H1 (cell line): Measurements from ENCODE around the gene ARHGEF7. TPM values are rescaled to one million over a fixed set of nuclear protein-coding genes. Genes with fewer than 3 reads are reported as not detected.
A peak's percentile ranks its signal among the peaks of the same experiment; 100 is the strongest.

Source experiments
- CTCF ChIA-PET: fragments of 300-600 bp; sonication (Branson Sonifier 250); formaldehyde crosslinking; loops from one replicate; lab custom pipeline; 2021; ENCODE audit not compliant: partially characterized antibody; lab: Charles Lee
- POLR2A ChIA-PET: fragments of 300-600 bp; sonication (Branson Sonifier 250); formaldehyde crosslinking; loops from one replicate; lab custom pipeline; 2021; ENCODE audit warnings: inconsistent platforms; ENCODE audit not compliant: partially characterized antibody; lab: Charles Lee
- DNase-seq, 2 experiments: peaks; one replicate each; pipeline versions ENCODE4 v3.0.0 to v3.0.0-alpha.2; 2010 to 2022; ENCODE audit warnings: low spot score in 2 of 2, low read depth in 1 of 2, mixed read lengths in 1 of 2
- FAIRE-seq: peaks from 2 replicates; lab custom pipeline; 2011; peaks lifted over from hg19 to GRCh38; lab: Jason Lieb, UNC
- H2AFZ ChIP-seq: 2 replicates; pipeline ENCODE4 v1.8.1; 2012; ENCODE audit warnings: low read length, inconsistent platforms
- H2AK5ac ChIP-seq: 2 replicates; pipeline ENCODE4 v1.6.1; 2013; ENCODE audit warnings: low read depth, low read length
- H2BK120ac ChIP-seq: replicated peaks from 2 replicates; pipeline ENCODE3; 2013; ENCODE audit warnings: low read depth, low read length, inconsistent platforms
- H2BK12ac ChIP-seq: 2 replicates; pipeline ENCODE4 v1.6.1; 2013; ENCODE audit warnings: low read depth, low read length
- H2BK15ac ChIP-seq: 2 replicates; pipeline ENCODE4 v1.6.1; 2013; ENCODE audit warnings: low read length
- H2BK20ac ChIP-seq: 2 replicates; pipeline ENCODE4 v1.6.1; 2013; ENCODE audit warnings: low read length
- H2BK5ac ChIP-seq: 2 replicates; pipeline ENCODE4 v1.6.1; 2013; ENCODE audit warnings: low read depth, low read length
- H3K14ac ChIP-seq: 2 replicates; pipeline ENCODE4 v1.6.1; 2013; ENCODE audit warnings: inconsistent platforms; ENCODE audit not compliant: insufficient read length
- H3K18ac ChIP-seq: 2 replicates; pipeline ENCODE4 v1.6.1; 2013; ENCODE audit warnings: low read length; ENCODE audit errors: extremely low read depth
- H3K23ac ChIP-seq: 2 replicates; pipeline ENCODE4 v1.6.1; 2013; ENCODE audit warnings: inconsistent platforms; ENCODE audit not compliant: insufficient read length
- H3K23me2 ChIP-seq: 2 replicates; pipeline ENCODE4 v1.6.1; 2013; ENCODE audit warnings: low read depth, low read length
- H3K27ac ChIP-seq: 2 replicates; pipeline ENCODE4 v1.6.1; 2011; ENCODE audit warnings: low read depth, low read length, inconsistent platforms
- H3K27me3 ChIP-seq, 4 experiments: replicated peaks in 1 of 4; 1 replicate in 1 of 4; 2 replicates in 3 of 4; pipeline versions ENCODE4 v1.6.1 to v1.8.1; 2011 to 2013; ENCODE audit warnings: low read length in 3 of 4, mild to moderate bottlenecking in 3 of 4, inconsistent platforms in 2 of 4, mixed read lengths in 2 of 4, moderate library complexity in 1 of 4; ENCODE audit not compliant: control insufficient read depth in 3 of 4, insufficient read depth in 3 of 4; ENCODE audit errors: extremely low read depth in 1 of 4
- H3K36me3 ChIP-seq, 4 experiments: 2 replicates each; pipeline versions ENCODE4 v1.6.1 to v1.8.1; 2011 to 2013; ENCODE audit warnings: mild to moderate bottlenecking in 4 of 4, low read length in 3 of 4, moderate library complexity in 2 of 4, control low read depth in 1 of 4, inconsistent platforms in 1 of 4; ENCODE audit not compliant: insufficient read depth in 4 of 4, control insufficient read depth in 2 of 4
- H3K4ac ChIP-seq: replicated peaks from 2 replicates; pipeline ENCODE3; 2013; ENCODE audit warnings: low read length, low read depth, mixed read lengths, inconsistent platforms; ENCODE audit not compliant: insufficient read length
- H3K4me1 ChIP-seq, 4 experiments: replicated peaks in 1 of 4; 1 replicate in 1 of 4; 2 replicates in 3 of 4; pipeline versions ENCODE4 v1.6.1 to v1.8.1; 2011 to 2013; ENCODE audit warnings: low read length in 3 of 4, inconsistent platforms in 2 of 4, mixed read lengths in 1 of 4; ENCODE audit not compliant: insufficient read depth in 4 of 4, control insufficient read depth in 3 of 4
- H3K4me2 ChIP-seq, 2 experiments: 2 replicates each; pipeline versions ENCODE4 v1.6.1 to v1.8.1; 2011 to 2013; ENCODE audit warnings: low read depth in 2 of 2, low read length in 2 of 2, control low read depth in 1 of 2, inconsistent platforms in 1 of 2, mild to moderate bottlenecking in 1 of 2; ENCODE audit not compliant: insufficient read depth in 1 of 2
- H3K4me3 ChIP-seq, 4 experiments: fragments of 200-600, 300-600 bp in 1 of 4; sonication (generic), shearing (Covaris generic), sonication (Bioruptor Twin) in 1 of 4; 2 replicates each; pipeline versions ENCODE4 v1.5.1 to v1.8.1; 2011 to 2016; ENCODE audit warnings: low read length in 4 of 4, low read depth in 3 of 4, control low read depth in 2 of 4, inconsistent platforms in 2 of 4, mild to moderate bottlenecking in 2 of 4, mixed read lengths in 1 of 4, moderate library complexity in 1 of 4; ENCODE audit not compliant: insufficient read depth in 2 of 4; ENCODE audit errors: extremely low read depth in 1 of 4
- H3K56ac ChIP-seq: replicated peaks from 2 replicates; pipeline ENCODE3; 2013; ENCODE audit warnings: low read depth, mild to moderate bottlenecking, mixed read lengths, low read length, inconsistent platforms; ENCODE audit not compliant: insufficient read length
- H3K79me1 ChIP-seq: 2 replicates; pipeline ENCODE4 v1.6.1; 2013; ENCODE audit warnings: low read depth, low read length, control low read depth
- H3K79me2 ChIP-seq, 2 experiments: 2 replicates each; pipeline versions ENCODE4 v1.6.1 to v1.8.1; 2012 to 2013; ENCODE audit warnings: low read length in 2 of 2, mild to moderate bottlenecking in 2 of 2, inconsistent platforms in 1 of 2; ENCODE audit not compliant: insufficient read depth in 2 of 2, control insufficient read depth in 1 of 2
- H3K9ac ChIP-seq, 4 experiments: replicated peaks in 1 of 4; 1 replicate in 1 of 4; 2 replicates in 3 of 4; pipeline versions ENCODE4 v1.6.1 to v1.8.1; 2011 to 2013; ENCODE audit warnings: low read depth in 3 of 4, low read length in 3 of 4, control low read depth in 2 of 4, mild to moderate bottlenecking in 2 of 4, moderate library complexity in 2 of 4, inconsistent platforms in 1 of 4; ENCODE audit errors: extremely low read depth in 1 of 4
- H3K9me3 ChIP-seq, 2 experiments: 2 replicates each; pipeline versions ENCODE4 v1.6.1 to v1.8.1; 2012 to 2013; ENCODE audit warnings: mild to moderate bottlenecking in 2 of 2, moderate library complexity in 2 of 2, control low read depth in 1 of 2, inconsistent platforms in 1 of 2, low read depth in 1 of 2, low read length in 1 of 2, mixed read lengths in 1 of 2; ENCODE audit not compliant: insufficient read depth in 2 of 2
- H4K20me1 ChIP-seq, 2 experiments: replicated peaks in 1 of 2; 2 replicates each; pipeline versions ENCODE3 to v1.8.1; 2011 to 2013; ENCODE audit warnings: inconsistent platforms in 2 of 2, low read length in 2 of 2, mild to moderate bottlenecking in 1 of 2; ENCODE audit not compliant: insufficient read depth in 2 of 2, control insufficient read depth in 1 of 2
- H4K5ac ChIP-seq: 2 replicates; pipeline ENCODE4 v1.6.1; 2013; ENCODE audit warnings: low read length, low read depth, mixed read lengths, inconsistent platforms; ENCODE audit not compliant: insufficient read length
- H4K8ac ChIP-seq: 2 replicates; pipeline ENCODE4 v1.8.0; 2013; ENCODE audit warnings: mild to moderate bottlenecking, moderate library complexity, low read length, inconsistent platforms; ENCODE audit not compliant: insufficient read depth; ENCODE audit errors: extremely low read depth
- H4K91ac ChIP-seq: replicated peaks from 2 replicates; pipeline ENCODE3; 2013; ENCODE audit warnings: low read length, mixed read lengths, inconsistent platforms; ENCODE audit not compliant: insufficient read length
- CREB1 ChIP-seq: IDR thresholded peaks from 2 replicates; pipeline ENCODE4 v1.6.1; 2012; ENCODE audit warnings: inconsistent platforms
- KDM1A ChIP-seq: fragments of 200-600, 300-600 bp; sonication (generic); IDR thresholded peaks from 2 replicates; pipeline ENCODE4 v1.7.1; 2016; ENCODE audit warnings: mild to moderate bottlenecking, low read length, borderline replicate concordance
- RAD21 ChIP-seq, 2 experiments: IDR thresholded peaks in 1 of 2; conservative IDR thresholded peaks in 1 of 2; 2 replicates each; pipeline ENCODE4 v1.6.1; 2011; ENCODE audit warnings: low read depth in 2 of 2, low read length in 2 of 2, improper control_type of control experiment in 1 of 2, inconsistent platforms in 1 of 2, mild to moderate bottlenecking in 1 of 2, moderate library complexity in 1 of 2
- WGBS, 2 experiments: shearing (Covaris generic) in 1 of 2; methylation state at CpG; one replicate each; pipeline versions ENCODE4 v1.1.6 to v1.1.7; 2013 to 2015; ENCODE audit warnings: low lambda C conversion rate in 2 of 2, mixed read lengths in 2 of 2, inconsistent platforms in 1 of 2, low coverage in 1 of 2, missing lambda C conversion rate in 1 of 2; ENCODE audit not compliant: insufficient replicate concordance in 2 of 2, insufficient coverage in 1 of 2, insufficient read length in 1 of 2; ENCODE audit errors: extremely low coverage in 1 of 2, missing lambda C conversion rate in 1 of 2; 5-methylcytosine and 5-hydroxymethylcytosine counted together
- polyA plus RNA-seq, 7 experiments: library from polyadenylated mRNA; depleted of rRNA in 3 of 7; stranded (reverse) in 5 of 7; unstranded in 2 of 7; fragments of >200 nt in 5 of 7; fragments of 200-250 nt in 2 of 7; gene quantifications; 1 replicate in 5 of 7; 2 replicates in 1 of 7; 4 replicates in 1 of 7; pipeline versions ENCODE4 v1.2.1 to v1.2.3, GENCODE V29; 2011 to 2013; ENCODE audit warnings: missing spikeins in 2 of 7, mixed read lengths in 2 of 7
- total RNA-seq: library from RNA; stranded (reverse); fragmentation: NEBNext Ultra II Directional; extraction: Animal tissue kit (Norgen Biotek cat#: 25700); gene quantifications from 2 replicates; pipeline ENCODE4 v1.2.1, GENCODE V29; 2021
- TF ChIP-seq, protein P1 (sequence below), 3 experiments: IDR thresholded peaks; 1 replicate in 2 of 3; 2 replicates in 1 of 3; pipeline versions ENCODE4 v1.5.1 to v1.6.1; 2011; ENCODE audit warnings: low read length in 3 of 3, mild to moderate bottlenecking in 3 of 3, inconsistent platforms in 2 of 3, low read depth in 1 of 3, moderate library complexity in 1 of 3; ENCODE audit not compliant: insufficient read depth in 1 of 3; ENCODE audit errors: control extremely low read depth in 1 of 3

ARHGEF7 gene
- total and polyA plus RNA-seq, 2 of the 8 experiments (the other 6 are each of a cell fraction or from before 2014, with no cell fraction given): 26.2 to 56.5 TPM

- H3K4me3 ChIP-seq: no peak within 1 kb of the TSS
- no peak within 1 kb of the TSS for H3K27ac ChIP-seq
- no peak within 1 kb of the TSS for H3K56ac ChIP-seq
- H2BK15ac ChIP-seq: no peak within 1 kb of the TSS
- H2AFZ ChIP-seq: no peak within 1 kb of the TSS
- no peaks in the 10 kb centered on the region for H3K36me3 ChIP-seq
- ChIA-PET POLR2A (no interaction called here), CTCF (interaction anchor here (1.8 to 3.0 kb wide), 2 partner anchors 10 to 24 kb away, joined by 3 to 6 read pairs; no protein-coding TSS in a partner anchor)
- no peak within 1 kb of the TSS for H2BK20ac ChIP-seq
- H3K79me2 ChIP-seq: no peaks in the 10 kb centered on the region
- TF ChIP-seq KDM1A (no peak), RAD21 (IDR thresholded peaks at IDR 0.05 in 1 of 2, conservative IDR thresholded peaks at IDR 0.05 in 1 of 2; ENCODE audit: low read depth in 2 of 2, low read length in 2 of 2) (peak in 1 of 2 experiments; percentile 10; a peak in 1 of 4 replicates), CREB1 (peak; percentile 38; the same call in 1 of the 2 replicates)
- TF ChIP-seq, protein P1, sequence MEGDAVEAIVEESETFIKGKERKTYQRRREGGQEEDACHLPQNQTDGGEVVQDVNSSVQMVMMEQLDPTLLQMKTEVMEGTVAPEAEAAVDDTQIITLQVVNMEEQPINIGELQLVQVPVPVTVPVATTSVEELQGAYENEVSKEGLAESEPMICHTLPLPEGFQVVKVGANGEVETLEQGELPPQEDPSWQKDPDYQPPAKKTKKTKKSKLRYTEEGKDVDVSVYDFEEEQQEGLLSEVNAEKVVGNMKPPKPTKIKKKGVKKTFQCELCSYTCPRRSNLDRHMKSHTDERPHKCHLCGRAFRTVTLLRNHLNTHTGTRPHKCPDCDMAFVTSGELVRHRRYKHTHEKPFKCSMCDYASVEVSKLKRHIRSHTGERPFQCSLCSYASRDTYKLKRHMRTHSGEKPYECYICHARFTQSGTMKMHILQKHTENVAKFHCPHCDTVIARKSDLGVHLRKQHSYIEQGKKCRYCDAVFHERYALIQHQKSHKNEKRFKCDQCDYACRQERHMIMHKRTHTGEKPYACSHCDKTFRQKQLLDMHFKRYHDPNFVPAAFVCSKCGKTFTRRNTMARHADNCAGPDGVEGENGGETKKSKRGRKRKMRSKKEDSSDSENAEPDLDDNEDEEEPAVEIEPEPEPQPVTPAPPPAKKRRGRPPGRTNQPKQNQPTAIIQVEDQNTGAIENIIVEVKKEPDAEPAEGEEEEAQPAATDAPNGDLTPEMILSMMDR (IDR thresholded peaks at IDR 0.05; ENCODE audit: control extremely low read depth in 1 of 3, insufficient read depth in 1 of 3, low read depth in 1 of 3, low read length in 3 of 3): peak in 1 of 3 experiments; percentile 6; a peak in 1 of 4 replicates
- no peak within 1 kb of the TSS; the same call in 1 of the 2 replicates for H3K18ac ChIP-seq
- DNase-seq: peak in 1 of 2 experiments; percentile 54
- no peak within 1 kb of the TSS for H4K5ac ChIP-seq
- no peaks in the 10 kb centered on the region for H4K20me1 ChIP-seq
- H3K4me2 ChIP-seq: no peak within 1 kb of the TSS
- H3K27me3 ChIP-seq: no peaks in the 10 kb centered on the region
- H3K79me1 ChIP-seq: no peaks in the 10 kb centered on the region
- no peaks in the 10 kb centered on the region; a peak in 2 of 7 replicates for H3K4me1 ChIP-seq
- no peak within 1 kb of the TSS for H4K91ac ChIP-seq
- H3K9me3 ChIP-seq: no peaks in the 10 kb centered on the region
- no peak within 1 kb of the TSS; the same call in none of the 2 replicates for H4K8ac ChIP-seq
- H2BK120ac ChIP-seq: no peak within 1 kb of the TSS
- no peak within 1 kb of the TSS for H3K14ac ChIP-seq
- H2BK5ac ChIP-seq: no peak within 1 kb of the TSS
- no peak within 1 kb of the TSS for H2BK12ac ChIP-seq
- no peak within 1 kb of the TSS for H3K4ac ChIP-seq
- 88% methylated on average over 31 of the region's 35 CpGs; no CpG with 5 or more reads in 1 of the 2 experiments for WGBS, 2 experiments
- FAIRE-seq: no peak
- no peak within 1 kb of the TSS for H3K9ac ChIP-seq
- no peak within 1 kb of the TSS for H2AK5ac ChIP-seq
- no peak within 1 kb of the TSS for H3K23ac ChIP-seq
- no peaks in the 10 kb centered on the region for H3K23me2 ChIP-seq
Observed at GRCh38 chr13:111319998-111320911, 205.1 kb downstream of the ARHGEF7 start, which contains the start of gene TEX29. TSS of gene TEX29 (plus strand) at chr13:111320642. CDS start at chr13:111320891, 249 bp downstream.
